IMR-90 (cell line): ENCODE measurements around the gene LGI2. TPM values are rescaled to one million over a fixed set of nuclear protein-coding genes. Genes with fewer than 3 reads are reported as not detected.

ENCODE experiments used
- ATAC-seq: fragments of 200-7000 bp; cut with Tn5 transposase; 2 replicates; pipeline ENCODE4 v1.9.1; 2020; ENCODE audit warnings: low read depth, mild to moderate bottlenecking, moderate library complexity
- BruUV-seq: library from RNA; stranded (reverse); fragments of 400-500 nt; replicated peaks from 2 replicates; lab custom pipeline; 2021; lab: Mats Ljungman, UMichigan
- CTCF ChIA-PET: fragments of 300-600 bp; formaldehyde crosslinking; extraction: SDS; loops from one replicate; lab custom pipeline; 2021; ENCODE audit warnings: antibody characterized with exemption; lab: Yijun Ruan, JAX
- POLR2A ChIA-PET: fragments of 300-600 bp; sonication (Branson Sonifier 250); formaldehyde crosslinking; loops from one replicate; lab custom pipeline; 2022; ENCODE audit warnings: antibody characterized with exemption; ENCODE audit not compliant: unreplicated experiment; lab: Charles Lee
- DNase-seq: peaks from one replicate; pipeline ENCODE4 v3.0.0; 2013
- H2AFZ ChIP-seq: replicated peaks from 2 replicates; pipeline ENCODE3; 2013; ENCODE audit warnings: low read length, mild to moderate bottlenecking; ENCODE audit not compliant: poor library complexity
- H2AK5ac ChIP-seq: 2 replicates; pipeline ENCODE4 v1.6.1; 2013; ENCODE audit warnings: low read depth, low read length, inconsistent platforms
- H2AK9ac ChIP-seq: replicated peaks from 2 replicates; pipeline ENCODE3; 2013; ENCODE audit warnings: mild to moderate bottlenecking, low read depth, low read length, moderate library complexity; ENCODE audit not compliant: poor library complexity
- H2BK120ac ChIP-seq: 2 replicates; pipeline ENCODE4 v1.6.1; 2013; ENCODE audit warnings: low read depth, low read length, inconsistent platforms
- H2BK15ac ChIP-seq: 3 replicates; pipeline ENCODE4 v1.6.1; 2013; ENCODE audit warnings: low read depth, low read length, inconsistent platforms
- H2BK20ac ChIP-seq: 2 replicates; pipeline ENCODE4 v1.6.1; 2013; ENCODE audit warnings: low read depth, mild to moderate bottlenecking, inconsistent platforms, low read length, moderate library complexity
- H2BK5ac ChIP-seq: 2 replicates; pipeline ENCODE4 v1.6.1; 2013; ENCODE audit warnings: mild to moderate bottlenecking, low read depth, low read length, inconsistent platforms; ENCODE audit not compliant: poor library complexity, severe bottlenecking
- H3K14ac ChIP-seq: replicated peaks from 2 replicates; pipeline ENCODE4 v1.6.1; 2013; ENCODE audit warnings: low read depth, low read length, inconsistent platforms
- H3K18ac ChIP-seq: 2 replicates; pipeline ENCODE4 v1.6.1; 2013; ENCODE audit warnings: low read depth, low read length, control low read depth
- H3K23ac ChIP-seq: 2 replicates; pipeline ENCODE4 v1.6.1; 2013; ENCODE audit warnings: low read depth, low read length, inconsistent platforms
- H3K27ac ChIP-seq: 2 replicates; pipeline ENCODE4 v1.5.1; 2013; ENCODE audit warnings: mild to moderate bottlenecking, control low read depth, low read length; ENCODE audit not compliant: insufficient read depth
- H3K27me3 ChIP-seq: 2 replicates; pipeline ENCODE4 v1.6.1; 2013; ENCODE audit warnings: low read length; ENCODE audit not compliant: control insufficient read depth, insufficient read depth
- H3K36me3 ChIP-seq: 2 replicates; pipeline ENCODE4 v1.6.1; 2013; ENCODE audit warnings: low read length, mixed read lengths; ENCODE audit not compliant: control insufficient read depth, insufficient read depth
- H3K4ac ChIP-seq: 2 replicates; pipeline ENCODE4 v1.6.1; 2013; ENCODE audit warnings: low read depth, low read length, inconsistent platforms
- H3K4me1 ChIP-seq: 2 replicates; pipeline ENCODE4 v1.6.1; 2013; ENCODE audit warnings: low read length, mixed read lengths; ENCODE audit not compliant: control insufficient read depth, insufficient read depth
- H3K4me2 ChIP-seq: 2 replicates; pipeline ENCODE4 v1.6.1; 2013; ENCODE audit warnings: low read depth, mild to moderate bottlenecking, control low read depth, low read length, moderate library complexity
- H3K4me3 ChIP-seq: 2 replicates; pipeline ENCODE4 v1.5.1; 2013; ENCODE audit warnings: low read depth, mild to moderate bottlenecking, control low read depth, low read length, moderate library complexity; ENCODE audit not compliant: insufficient read depth
- H3K56ac ChIP-seq: 2 replicates; pipeline ENCODE4 v1.6.1; 2013; ENCODE audit warnings: low read length, inconsistent platforms; ENCODE audit not compliant: insufficient read depth; ENCODE audit errors: extremely low read depth
- H3K79me1 ChIP-seq, 2 experiments: 2 replicates each; pipeline ENCODE4 v1.6.1; 2013; ENCODE audit warnings: low read length in 2 of 2, inconsistent platforms in 1 of 2, low read depth in 1 of 2
- H3K9ac ChIP-seq: 2 replicates; pipeline ENCODE4 v1.6.1; 2013; ENCODE audit warnings: low read depth, low read length, control low read depth
- H3K9me1 ChIP-seq: 2 replicates; pipeline ENCODE4 v1.6.1; 2013; ENCODE audit warnings: low read length, inconsistent platforms; ENCODE audit not compliant: insufficient read depth
- H3K9me3 ChIP-seq: 2 replicates; pipeline ENCODE4 v1.6.1; 2013; ENCODE audit warnings: low read length; ENCODE audit not compliant: control insufficient read depth, insufficient read depth
- H4K20me1 ChIP-seq: 2 replicates; pipeline ENCODE4 v1.6.1; 2013; ENCODE audit warnings: low read length, inconsistent platforms; ENCODE audit not compliant: insufficient read depth
- H4K5ac ChIP-seq: 2 replicates; pipeline ENCODE4 v1.6.1; 2013; ENCODE audit warnings: mild to moderate bottlenecking, low read depth, low read length, control low read depth
- H4K8ac ChIP-seq, 2 experiments: 2 replicates each; pipeline ENCODE4 v1.6.1; 2013; ENCODE audit warnings: low read depth in 2 of 2, low read length in 2 of 2, control low read depth in 1 of 2, inconsistent platforms in 1 of 2
- H4K91ac ChIP-seq: 2 replicates; pipeline ENCODE4 v1.6.1; 2013; ENCODE audit warnings: low read depth, low read length, inconsistent platforms; ENCODE audit not compliant: insufficient read depth
- BHLHE40 ChIP-seq: fragments of 150-350 bp; IDR thresholded peaks from 2 replicates; pipeline ENCODE4 v1.6.1; 2016; ENCODE audit warnings: mild to moderate bottlenecking, low read depth, low read length
- CEBPB ChIP-seq: IDR thresholded peaks from 2 replicates; pipeline ENCODE4 v1.6.1; 2012; ENCODE audit warnings: low read depth, low read length, improper control_type of control experiment
- CHD1 ChIP-seq: IDR thresholded peaks from 2 replicates; pipeline ENCODE4 v1.6.1; 2012; ENCODE audit warnings: low read depth, low read length, improper control_type of control experiment
- MAZ ChIP-seq: IDR thresholded peaks from 2 replicates; pipeline ENCODE4 v1.6.1; 2012; ENCODE audit warnings: low read depth, mild to moderate bottlenecking, low read length, improper control_type of control experiment, moderate library complexity, borderline replicate concordance
- NFE2L2 ChIP-seq: fragments of 150-350 bp; IDR thresholded peaks from 2 replicates; pipeline ENCODE4 v1.6.1; 2016; ENCODE audit warnings: low read depth, mild to moderate bottlenecking, low read length
- POLR2A ChIP-seq: IDR thresholded peaks from 2 replicates; pipeline ENCODE4 v1.6.1; 2012; ENCODE audit warnings: mild to moderate bottlenecking, low read depth, low read length
- RAD21 ChIP-seq: IDR thresholded peaks from 2 replicates; pipeline ENCODE4 v1.6.1; 2012; ENCODE audit warnings: low read length, improper control_type of control experiment
- RFX5 ChIP-seq: IDR thresholded peaks from 2 replicates; pipeline ENCODE4 v1.8.0; 2012; ENCODE audit warnings: low read depth, mild to moderate bottlenecking, low read length, moderate library complexity
- dilution Hi-C: fragments of 300-500 bp; cut with HindIII; formaldehyde crosslinking; loops from one replicate; pipeline ENCODE4 v1.14.3; 2018; ENCODE audit warnings: low sequenced_read_pairs; ENCODE audit not compliant: unreplicated experiment
- in situ Hi-C: fragments of 300-500 bp; cut with MboI; formaldehyde crosslinking; loops from 3 replicates; pipeline ENCODE4 v1.14.3; 2019; ENCODE audit warnings: low sequenced_read_pairs, inconsistent platforms, mixed read lengths
- intact Hi-C: fragments of 100-400 bp; cut with micrococcal nuclease; formaldehyde crosslinking; loops from 2 replicates; pipeline ENCODE4 v1.10.0; 2022
- polyA plus RNA-seq, 3 experiments: library from polyadenylated mRNA; depleted of rRNA; stranded (reverse); fragments of >200 nt; gene quantifications; 2 replicates each; pipeline ENCODE4 v1.2.3, GENCODE V29; 2012; ENCODE audit warnings: low replicate concordance in 1 of 3
- total RNA-seq: library from RNA; depleted of rRNA; stranded (reverse); fragments of >200 nt; gene quantifications from 2 replicates; pipeline ENCODE4 v1.2.3, GENCODE V29; 2012; rRNA removed
- TF ChIP-seq, protein P1 (sequence below): fragments of 150-350 bp; IDR thresholded peaks from 2 replicates; pipeline ENCODE4 v1.6.1; 2017; ENCODE audit warnings: mild to moderate bottlenecking, antibody characterized with exemption, low read length, low read depth
- TF ChIP-seq, protein P2 (sequence below): fragments of 150-350 bp; IDR thresholded peaks from 2 replicates; pipeline ENCODE4 v1.6.1; 2016; ENCODE audit warnings: low read depth, mild to moderate bottlenecking, low read length, moderate library complexity, borderline replicate concordance

The LGI2 gene
- total and polyA plus RNA-seq, 2 of the 4 experiments (the other 2 are of a cell fraction), result not detected

DNA sequence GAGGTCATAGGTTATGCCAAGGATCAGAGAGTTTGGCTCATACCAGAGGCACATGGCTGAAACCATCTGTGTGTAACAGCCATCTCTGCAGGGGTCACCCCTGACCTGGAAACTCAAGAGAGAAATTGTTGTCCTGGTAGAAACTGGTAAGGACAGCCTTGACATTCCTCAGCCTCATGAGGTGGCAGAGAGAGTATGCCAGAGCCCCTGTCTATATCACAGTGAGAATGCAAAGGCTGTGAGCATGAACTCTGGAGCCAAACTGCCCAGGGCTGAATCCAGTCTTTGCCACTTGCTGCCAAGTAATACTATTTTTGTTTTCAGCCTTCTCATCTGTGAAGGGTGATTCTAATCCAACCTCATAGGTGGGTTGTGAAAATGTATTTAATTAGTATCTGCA lies 80.8 kb downstream of the LGI2 start:
- no peak overlapping the region for H3K4me3 ChIP-seq
- no peak overlapping the region for H3K18ac ChIP-seq
- TF ChIP-seq, protein P1, sequence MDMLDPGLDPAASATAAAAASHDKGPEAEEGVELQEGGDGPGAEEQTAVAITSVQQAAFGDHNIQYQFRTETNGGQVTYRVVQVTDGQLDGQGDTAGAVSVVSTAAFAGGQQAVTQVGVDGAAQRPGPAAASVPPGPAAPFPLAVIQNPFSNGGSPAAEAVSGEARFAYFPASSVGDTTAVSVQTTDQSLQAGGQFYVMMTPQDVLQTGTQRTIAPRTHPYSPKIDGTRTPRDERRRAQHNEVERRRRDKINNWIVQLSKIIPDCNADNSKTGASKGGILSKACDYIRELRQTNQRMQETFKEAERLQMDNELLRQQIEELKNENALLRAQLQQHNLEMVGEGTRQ, result no peak
- TF ChIP-seq MAZ (no peak), POLR2A (no peak), RFX5 (no peak), CEBPB (no peak), BHLHE40 (no peak), NFE2L2 (no peak), RAD21 (no peak), CHD1 (no peak)
- TF ChIP-seq, protein P2, sequence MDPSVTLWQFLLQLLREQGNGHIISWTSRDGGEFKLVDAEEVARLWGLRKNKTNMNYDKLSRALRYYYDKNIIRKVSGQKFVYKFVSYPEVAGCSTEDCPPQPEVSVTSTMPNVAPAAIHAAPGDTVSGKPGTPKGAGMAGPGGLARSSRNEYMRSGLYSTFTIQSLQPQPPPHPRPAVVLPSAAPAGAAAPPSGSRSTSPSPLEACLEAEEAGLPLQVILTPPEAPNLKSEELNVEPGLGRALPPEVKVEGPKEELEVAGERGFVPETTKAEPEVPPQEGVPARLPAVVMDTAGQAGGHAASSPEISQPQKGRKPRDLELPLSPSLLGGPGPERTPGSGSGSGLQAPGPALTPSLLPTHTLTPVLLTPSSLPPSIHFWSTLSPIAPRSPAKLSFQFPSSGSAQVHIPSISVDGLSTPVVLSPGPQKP, result no peak
- no peaks in the 10 kb centered on the region for H3K79me1 ChIP-seq
- H3K23ac ChIP-seq, result no peak overlapping the region
- no peak overlapping the region for H3K9ac ChIP-seq
- H4K91ac ChIP-seq, result no peak overlapping the region
- H3K27ac ChIP-seq, result no peak overlapping the region
- H3K9me1 ChIP-seq, result no peaks in the 10 kb centered on the region
- H3K27me3 ChIP-seq, result peaks cover 16% of the 10 kb centered on the region
- no peaks in the 10 kb centered on the region; the same call in 1 of the 2 replicates for H3K9me3 ChIP-seq
- H2BK20ac ChIP-seq, result no peak overlapping the region
- H2AK5ac ChIP-seq, result no peak overlapping the region
- no TSS peak for BruUV-seq
- CTCF ChIA-PET, result no interaction called here
- no peak for ATAC-seq
- no peaks in the 10 kb centered on the region for H3K4me1 ChIP-seq
- intact Hi-C loops (no loop called here), in situ Hi-C loops (no loop called here), dilution Hi-C loops (no loop called here)
- H3K36me3 ChIP-seq, result no peaks in the 10 kb centered on the region
- no peak overlapping the region for H3K4me2 ChIP-seq
- POLR2A ChIA-PET, result no interaction called here
- H2BK5ac ChIP-seq, result no peak overlapping the region
- H4K8ac ChIP-seq, result no peak overlapping the region
- no peak for DNase-seq
- no peak overlapping the region for H2AFZ ChIP-seq
- no peak overlapping the region for H4K5ac ChIP-seq
- H3K56ac ChIP-seq, result no peak overlapping the region
- no peak overlapping the region for H2AK9ac ChIP-seq
- H4K20me1 ChIP-seq, result no peaks in the 10 kb centered on the region
- no peak overlapping the region for H2BK15ac ChIP-seq
- H3K4ac ChIP-seq, result no peak overlapping the region
- no peak overlapping the region for H3K14ac ChIP-seq
- H2BK120ac ChIP-seq, result no peak overlapping the region

Other genes starting within 250 kb of the LGI2 start
- gene SOD3, start 235.4 kb downstream of the LGI2 start, total RNA-seq, result 0.28 and 0.36 TPM in 2 replicates
- 5.8 and 7.3 TPM in 2 replicates for gene SOD3, start 235.4 kb downstream of the LGI2 start, polyA plus RNA-seq (2012; rRNA removed)
- 7.0 and 8.3 TPM in 2 replicates for gene CCDC149, start 117.9 kb downstream of the LGI2 start, total RNA-seq
- gene CCDC149, start 117.9 kb downstream of the LGI2 start, polyA plus RNA-seq (2012; rRNA removed), result 4.8 and 6.7 TPM in 2 replicates
- gene SEPSECS, start 129.5 kb upstream of the LGI2 start, total RNA-seq, result 5.0 and 6.7 TPM in 2 replicates
- gene SEPSECS, start 129.5 kb upstream of the LGI2 start, polyA plus RNA-seq (2012; rRNA removed), result 1.2 and 1.7 TPM in 2 replicates
- 6.5 and 25.3 TPM in 2 replicates for gene PI4K2B, start 203.1 kb upstream of the LGI2 start, total RNA-seq
- gene PI4K2B, start 203.1 kb upstream of the LGI2 start, polyA plus RNA-seq (2012; rRNA removed), result 6.5 and 7.6 TPM in 2 replicates